ENCODE results near the gene PRKD2. TPM values are rescaled to one million over a fixed set of nuclear protein-coding genes. Genes with fewer than 3 reads are reported as not detected.

The PRKD2 gene
- total and polyA plus RNA-seq, 10 of the 15 experiments (the other 5 are each of a cell fraction or from before 2014, with no cell fraction given) = 2.3 to 98.8 (median 32.9) TPM

DNA sequence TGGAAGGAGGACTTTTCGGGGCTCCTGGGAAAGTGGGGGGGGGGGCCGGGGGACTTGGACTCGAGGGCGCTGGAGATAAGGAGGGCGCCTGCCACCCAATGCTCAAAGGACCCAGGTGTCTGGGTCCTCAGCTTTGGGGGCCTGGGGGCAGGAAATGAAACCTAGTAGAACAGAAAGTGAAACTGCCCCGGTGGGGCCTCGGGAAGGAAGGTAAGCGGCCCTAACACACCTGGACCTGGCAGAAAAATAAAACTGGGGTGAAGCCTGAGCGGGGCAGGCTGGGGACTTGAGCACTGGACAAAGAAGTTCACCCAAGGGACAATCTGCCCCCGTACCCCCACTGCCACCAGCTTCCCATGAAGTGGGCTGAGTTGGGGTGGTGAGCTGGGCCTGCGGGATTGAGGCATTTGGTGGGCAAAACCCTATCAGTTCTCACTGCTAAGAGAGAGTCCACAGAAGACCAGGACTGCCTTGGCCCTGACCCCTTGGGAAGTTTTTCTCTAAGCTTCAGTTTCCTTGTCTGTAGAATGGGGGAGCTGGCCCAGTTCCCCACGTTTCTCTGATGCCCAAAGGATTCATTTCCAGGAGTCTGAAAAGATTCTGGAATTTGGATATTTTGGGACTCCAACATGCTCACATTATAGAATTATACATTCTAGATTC lies 2.3 kb downstream of the PRKD2 start (continued):
- TF ChIP-seq, protein P1, sequence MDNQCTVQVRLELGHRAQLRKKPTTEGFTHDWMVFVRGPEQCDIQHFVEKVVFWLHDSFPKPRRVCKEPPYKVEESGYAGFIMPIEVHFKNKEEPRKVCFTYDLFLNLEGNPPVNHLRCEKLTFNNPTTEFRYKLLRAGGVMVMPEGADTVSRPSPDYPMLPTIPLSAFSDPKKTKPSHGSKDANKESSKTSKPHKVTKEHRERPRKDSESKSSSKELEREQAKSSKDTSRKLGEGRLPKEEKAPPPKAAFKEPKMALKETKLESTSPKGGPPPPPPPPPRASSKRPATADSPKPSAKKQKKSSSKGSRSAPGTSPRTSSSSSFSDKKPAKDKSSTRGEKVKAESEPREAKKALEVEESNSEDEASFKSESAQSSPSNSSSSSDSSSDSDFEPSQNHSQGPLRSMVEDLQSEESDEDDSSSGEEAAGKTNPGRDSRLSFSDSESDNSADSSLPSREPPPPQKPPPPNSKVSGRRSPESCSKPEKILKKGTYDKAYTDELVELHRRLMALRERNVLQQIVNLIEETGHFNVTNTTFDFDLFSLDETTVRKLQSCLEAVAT (IDR thresholded peaks at IDR 0.05) = 0 out of 2 replicates have a peak, but pooled peaks have one; percentile 21
- TF ChIP-seq SUPT20H (IDR thresholded peaks at IDR 0.05; ENCODE audit: borderline replicate concordance, control insufficient read depth, low read depth, low read length) = no peak
- TF ChIP-seq, protein P2, sequence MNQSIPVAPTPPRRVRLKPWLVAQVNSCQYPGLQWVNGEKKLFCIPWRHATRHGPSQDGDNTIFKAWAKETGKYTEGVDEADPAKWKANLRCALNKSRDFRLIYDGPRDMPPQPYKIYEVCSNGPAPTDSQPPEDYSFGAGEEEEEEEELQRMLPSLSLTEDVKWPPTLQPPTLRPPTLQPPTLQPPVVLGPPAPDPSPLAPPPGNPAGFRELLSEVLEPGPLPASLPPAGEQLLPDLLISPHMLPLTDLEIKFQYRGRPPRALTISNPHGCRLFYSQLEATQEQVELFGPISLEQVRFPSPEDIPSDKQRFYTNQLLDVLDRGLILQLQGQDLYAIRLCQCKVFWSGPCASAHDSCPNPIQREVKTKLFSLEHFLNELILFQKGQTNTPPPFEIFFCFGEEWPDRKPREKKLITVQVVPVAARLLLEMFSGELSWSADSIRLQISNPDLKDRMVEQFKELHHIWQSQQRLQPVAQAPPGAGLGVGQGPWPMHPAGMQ (IDR thresholded peaks at IDR 0.05; ENCODE audit: borderline replicate concordance) = no peak
- TF ChIP-seq, protein P3, sequence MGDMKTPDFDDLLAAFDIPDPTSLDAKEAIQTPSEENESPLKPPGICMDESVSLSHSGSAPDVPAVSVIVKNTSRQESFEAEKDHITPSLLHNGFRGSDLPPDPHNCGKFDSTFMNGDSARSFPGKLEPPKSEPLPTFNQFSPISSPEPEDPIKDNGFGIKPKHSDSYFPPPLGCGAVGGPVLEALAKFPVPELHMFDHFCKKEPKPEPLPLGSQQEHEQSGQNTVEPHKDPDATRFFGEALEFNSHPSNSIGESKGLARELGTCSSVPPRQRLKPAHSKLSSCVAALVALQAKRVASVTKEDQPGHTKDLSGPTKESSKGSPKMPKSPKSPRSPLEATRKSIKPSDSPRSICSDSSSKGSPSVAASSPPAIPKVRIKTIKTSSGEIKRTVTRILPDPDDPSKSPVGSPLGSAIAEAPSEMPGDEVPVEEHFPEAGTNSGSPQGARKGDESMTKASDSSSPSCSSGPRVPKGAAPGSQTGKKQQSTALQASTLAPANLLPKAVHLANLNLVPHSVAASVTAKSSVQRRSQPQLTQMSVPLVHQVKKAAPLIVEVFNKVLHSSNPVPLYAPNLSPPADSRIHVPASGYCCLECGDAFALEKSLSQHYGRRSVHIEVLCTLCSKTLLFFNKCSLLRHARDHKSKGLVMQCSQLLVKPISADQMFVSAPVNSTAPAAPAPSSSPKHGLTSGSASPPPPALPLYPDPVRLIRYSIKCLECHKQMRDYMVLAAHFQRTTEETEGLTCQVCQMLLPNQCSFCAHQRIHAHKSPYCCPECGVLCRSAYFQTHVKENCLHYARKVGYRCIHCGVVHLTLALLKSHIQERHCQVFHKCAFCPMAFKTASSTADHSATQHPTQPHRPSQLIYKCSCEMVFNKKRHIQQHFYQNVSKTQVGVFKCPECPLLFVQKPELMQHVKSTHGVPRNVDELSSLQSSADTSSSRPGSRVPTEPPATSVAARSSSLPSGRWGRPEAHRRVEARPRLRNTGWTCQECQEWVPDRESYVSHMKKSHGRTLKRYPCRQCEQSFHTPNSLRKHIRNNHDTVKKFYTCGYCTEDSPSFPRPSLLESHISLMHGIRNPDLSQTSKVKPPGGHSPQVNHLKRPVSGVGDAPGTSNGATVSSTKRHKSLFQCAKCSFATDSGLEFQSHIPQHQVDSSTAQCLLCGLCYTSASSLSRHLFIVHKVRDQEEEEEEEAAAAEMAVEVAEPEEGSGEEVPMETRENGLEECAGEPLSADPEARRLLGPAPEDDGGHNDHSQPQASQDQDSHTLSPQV (IDR thresholded peaks at IDR 0.05) = no peak
- peak; percentile 83 for TF ChIP-seq TCF12 (IDR thresholded peaks at IDR 0.05; ENCODE audit: low read depth, low read length)
- TF ChIP-seq ZBED1 (IDR thresholded peaks at IDR 0.05; ENCODE audit: borderline replicate concordance) = no peak
- TF ChIP-seq NRF1 (conservative IDR thresholded peaks at IDR 0.05; ENCODE audit: low read depth, low read length) = no peak
- no peak for TF ChIP-seq POLR2AphosphoS2 (IDR thresholded peaks at IDR 0.05; ENCODE audit: low read depth, low read length)
- no peak for TF ChIP-seq RB1 (IDR thresholded peaks at IDR 0.05; ENCODE audit: borderline replicate concordance)
- TF ChIP-seq, protein P4, sequence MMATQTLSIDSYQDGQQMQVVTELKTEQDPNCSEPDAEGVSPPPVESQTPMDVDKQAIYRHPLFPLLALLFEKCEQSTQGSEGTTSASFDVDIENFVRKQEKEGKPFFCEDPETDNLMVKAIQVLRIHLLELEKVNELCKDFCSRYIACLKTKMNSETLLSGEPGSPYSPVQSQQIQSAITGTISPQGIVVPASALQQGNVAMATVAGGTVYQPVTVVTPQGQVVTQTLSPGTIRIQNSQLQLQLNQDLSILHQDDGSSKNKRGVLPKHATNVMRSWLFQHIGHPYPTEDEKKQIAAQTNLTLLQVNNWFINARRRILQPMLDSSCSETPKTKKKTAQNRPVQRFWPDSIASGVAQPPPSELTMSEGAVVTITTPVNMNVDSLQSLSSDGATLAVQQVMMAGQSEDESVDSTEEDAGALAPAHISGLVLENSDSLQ (IDR thresholded peaks at IDR 0.05) = no peak
- TF ChIP-seq GATAD2B (conservative IDR thresholded peaks at IDR 0.05; ENCODE audit: low read depth) = no peak
- TF ChIP-seq, protein P5, sequence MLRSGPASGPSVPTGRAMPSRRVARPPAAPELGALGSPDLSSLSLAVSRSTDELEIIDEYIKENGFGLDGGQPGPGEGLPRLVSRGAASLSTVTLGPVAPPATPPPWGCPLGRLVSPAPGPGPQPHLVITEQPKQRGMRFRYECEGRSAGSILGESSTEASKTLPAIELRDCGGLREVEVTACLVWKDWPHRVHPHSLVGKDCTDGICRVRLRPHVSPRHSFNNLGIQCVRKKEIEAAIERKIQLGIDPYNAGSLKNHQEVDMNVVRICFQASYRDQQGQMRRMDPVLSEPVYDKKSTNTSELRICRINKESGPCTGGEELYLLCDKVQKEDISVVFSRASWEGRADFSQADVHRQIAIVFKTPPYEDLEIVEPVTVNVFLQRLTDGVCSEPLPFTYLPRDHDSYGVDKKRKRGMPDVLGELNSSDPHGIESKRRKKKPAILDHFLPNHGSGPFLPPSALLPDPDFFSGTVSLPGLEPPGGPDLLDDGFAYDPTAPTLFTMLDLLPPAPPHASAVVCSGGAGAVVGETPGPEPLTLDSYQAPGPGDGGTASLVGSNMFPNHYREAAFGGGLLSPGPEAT (IDR thresholded peaks at IDR 0.05; ENCODE audit: low read depth) = 0 out of 2 replicates have a peak, but pooled peaks have one; percentile 15
- no peak for TF ChIP-seq PAX8 (IDR thresholded peaks at IDR 0.05)

All from GM12878 (cell line).